Osteoblast (primary cell): ENCODE results near the gene FKBP15. TPM values are rescaled to one million over a fixed set of nuclear protein-coding genes. Genes with fewer than 3 reads are reported as not detected.

Experiments used
- DNase-seq: peaks from one replicate; pipeline ENCODE4 v3.0.0; 2011; ENCODE audit warnings: low spot score, mixed read lengths; ENCODE audit not compliant: insufficient read length; ENCODE audit errors: missing footprints
- H2AFZ ChIP-seq: 2 replicates; pipeline ENCODE4 v1.6.0; 2011; ENCODE audit warnings: mild to moderate bottlenecking, low read length
- H3K27ac ChIP-seq: 2 replicates; pipeline ENCODE4 v1.5.1; 2011; ENCODE audit warnings: mild to moderate bottlenecking, low read depth, low read length, moderate library complexity
- H3K27me3 ChIP-seq: 2 replicates; pipeline ENCODE4 v1.6.0; 2012; ENCODE audit warnings: mild to moderate bottlenecking, control low read depth, inconsistent platforms, low read length, moderate library complexity; ENCODE audit not compliant: insufficient read depth
- H3K36me3 ChIP-seq: 2 replicates; pipeline ENCODE4 v1.5.1; 2011; ENCODE audit warnings: mild to moderate bottlenecking, low read length, control low read depth, moderate library complexity; ENCODE audit not compliant: insufficient read depth
- H3K4me1 ChIP-seq: 2 replicates; pipeline ENCODE4 v1.5.1; 2011; ENCODE audit warnings: mild to moderate bottlenecking, low read length, control low read depth, moderate library complexity; ENCODE audit not compliant: insufficient read depth
- H3K4me2 ChIP-seq: 2 replicates; pipeline ENCODE4 v1.6.0; 2011; ENCODE audit warnings: mild to moderate bottlenecking, low read length; ENCODE audit not compliant: insufficient read depth
- H3K4me3 ChIP-seq: fragments of 200-600 bp; sonication (generic); 3 replicates; pipeline ENCODE4 v1.5.1; 2012; ENCODE audit warnings: mild to moderate bottlenecking, low read length, inconsistent platforms; ENCODE audit not compliant: insufficient read depth
- H3K79me2 ChIP-seq: 2 replicates; pipeline ENCODE4 v1.6.0; 2012; ENCODE audit warnings: mild to moderate bottlenecking, low read length, control low read depth, inconsistent platforms; ENCODE audit not compliant: insufficient read depth
- H3K9me3 ChIP-seq: 2 replicates; pipeline ENCODE4 v1.5.1; 2011; ENCODE audit warnings: low read depth, low read length, control low read depth
- H4K20me1 ChIP-seq: 2 replicates; pipeline ENCODE4 v1.6.0; 2012; ENCODE audit warnings: mild to moderate bottlenecking, low read length, control low read depth; ENCODE audit not compliant: insufficient read depth
- total RNA-seq: library from RNA; depleted of rRNA; stranded (reverse); fragments of >200 nt; gene quantifications from 2 replicates; pipeline ENCODE4 v1.2.3, GENCODE V29; 2012
- TF ChIP-seq, protein P1 (sequence below): IDR thresholded peaks from 2 replicates; pipeline ENCODE4 v1.5.1; 2011; ENCODE audit warnings: mild to moderate bottlenecking, low read depth, low read length, moderate library complexity; ENCODE audit errors: extremely low read depth

FKBP15 gene
- total RNA-seq, 1 donor: 31.8 TPM

DNA sequence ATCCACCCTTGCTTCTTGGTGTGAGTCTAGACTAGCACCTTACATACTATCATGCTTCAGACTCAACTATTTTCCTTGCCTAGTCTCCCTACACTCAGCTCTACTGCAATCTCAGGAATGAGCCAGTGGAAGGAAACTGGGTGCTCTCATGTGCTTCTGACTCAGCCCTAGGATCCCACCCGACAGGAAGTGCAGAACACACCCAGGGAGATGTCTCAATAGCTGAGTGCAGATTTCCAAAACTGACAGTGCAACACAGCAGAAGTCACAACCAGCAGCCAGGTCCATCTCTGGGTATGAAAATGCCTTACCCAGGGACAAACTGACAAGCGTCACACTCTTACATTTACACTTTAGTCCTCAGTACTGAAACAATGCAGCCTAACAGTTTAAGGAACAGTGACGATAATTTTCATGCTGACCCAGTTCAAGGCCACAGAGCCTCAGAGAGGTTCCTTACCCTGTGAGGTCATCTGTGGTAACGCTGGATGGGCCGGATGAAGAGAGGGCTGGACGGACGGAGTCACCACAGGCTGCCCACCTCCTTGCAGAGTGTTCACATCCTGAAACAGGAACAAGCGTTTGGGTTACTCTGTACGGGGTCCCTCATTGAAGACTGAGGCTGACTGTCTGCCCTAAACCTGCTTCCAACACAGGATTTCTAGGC is 33.0 kb downstream of the FKBP15 start:
- TF ChIP-seq, protein P1, sequence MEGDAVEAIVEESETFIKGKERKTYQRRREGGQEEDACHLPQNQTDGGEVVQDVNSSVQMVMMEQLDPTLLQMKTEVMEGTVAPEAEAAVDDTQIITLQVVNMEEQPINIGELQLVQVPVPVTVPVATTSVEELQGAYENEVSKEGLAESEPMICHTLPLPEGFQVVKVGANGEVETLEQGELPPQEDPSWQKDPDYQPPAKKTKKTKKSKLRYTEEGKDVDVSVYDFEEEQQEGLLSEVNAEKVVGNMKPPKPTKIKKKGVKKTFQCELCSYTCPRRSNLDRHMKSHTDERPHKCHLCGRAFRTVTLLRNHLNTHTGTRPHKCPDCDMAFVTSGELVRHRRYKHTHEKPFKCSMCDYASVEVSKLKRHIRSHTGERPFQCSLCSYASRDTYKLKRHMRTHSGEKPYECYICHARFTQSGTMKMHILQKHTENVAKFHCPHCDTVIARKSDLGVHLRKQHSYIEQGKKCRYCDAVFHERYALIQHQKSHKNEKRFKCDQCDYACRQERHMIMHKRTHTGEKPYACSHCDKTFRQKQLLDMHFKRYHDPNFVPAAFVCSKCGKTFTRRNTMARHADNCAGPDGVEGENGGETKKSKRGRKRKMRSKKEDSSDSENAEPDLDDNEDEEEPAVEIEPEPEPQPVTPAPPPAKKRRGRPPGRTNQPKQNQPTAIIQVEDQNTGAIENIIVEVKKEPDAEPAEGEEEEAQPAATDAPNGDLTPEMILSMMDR: no peak
- peak overlapping the region; percentile 83 for H2AFZ ChIP-seq
- peaks cover 51% of the 10 kb centered on the region for H3K36me3 ChIP-seq

DNA sequence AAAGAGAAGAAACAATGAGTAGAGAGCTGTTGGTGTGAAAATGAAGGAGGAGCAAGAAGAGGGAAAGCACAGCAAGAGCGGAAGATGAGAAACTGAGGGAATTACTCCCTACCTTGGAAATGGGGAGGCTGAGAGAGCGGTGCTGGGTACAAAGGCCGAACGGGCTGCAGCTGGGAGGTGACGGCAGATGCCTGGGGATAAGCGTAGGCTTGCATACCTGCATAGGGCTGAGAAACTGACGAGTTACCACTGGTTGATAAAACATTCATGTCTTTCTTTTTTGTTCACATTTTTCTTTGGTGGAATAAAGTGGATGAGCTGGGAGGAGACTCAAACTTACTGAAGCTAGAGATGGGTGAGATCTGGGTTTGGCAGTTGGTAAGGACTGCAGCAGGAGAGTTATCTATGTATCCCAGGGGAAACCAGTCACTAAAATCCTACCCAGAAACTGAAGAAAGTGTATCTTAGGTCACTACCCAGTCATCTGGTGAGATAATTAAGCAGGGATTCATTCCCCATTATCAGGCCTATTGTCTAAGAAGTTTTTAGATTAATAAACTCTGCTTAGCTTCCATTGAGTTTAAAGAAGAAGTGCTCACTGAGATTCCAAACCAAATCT is 34.8 kb downstream of the FKBP15 start:
- H3K36me3 ChIP-seq: peaks cover 63% of the 10 kb centered on the region
- no peaks in the 10 kb centered on the region for H3K9me3 ChIP-seq
- H3K79me2 ChIP-seq: peaks cover 26% of the 10 kb centered on the region
- no peaks in the 10 kb centered on the region for H4K20me1 ChIP-seq
- H3K4me1 ChIP-seq: peaks cover 27% of the 10 kb centered on the region
- no peak overlapping the region for H3K27ac ChIP-seq
- TF ChIP-seq, protein P1: no peak
- H2AFZ ChIP-seq: no peak overlapping the region
- H3K27me3 ChIP-seq: no peaks in the 10 kb centered on the region
- H3K4me3 ChIP-seq: no peak overlapping the region
- no peak overlapping the region for H3K4me2 ChIP-seq
- DNase-seq: peak; percentile 56

More for the DNA sequence above, 33.0 kb downstream of the FKBP15 start:
- Histone ChIP-seq H3K27ac (peak overlapping the region; percentile 95), H3K4me1 (peaks cover 27% of the 10 kb centered on the region), H3K4me3 (peak overlapping the region; percentile 66), H4K20me1 (no peaks in the 10 kb centered on the region), H3K79me2 (peaks cover 37% of the 10 kb centered on the region), H3K27me3 (no peaks in the 10 kb centered on the region), H3K4me2 (peak overlapping the region; percentile 81), H3K9me3 (no peaks in the 10 kb centered on the region)
- peak; percentile 91 for DNase-seq

DNA sequence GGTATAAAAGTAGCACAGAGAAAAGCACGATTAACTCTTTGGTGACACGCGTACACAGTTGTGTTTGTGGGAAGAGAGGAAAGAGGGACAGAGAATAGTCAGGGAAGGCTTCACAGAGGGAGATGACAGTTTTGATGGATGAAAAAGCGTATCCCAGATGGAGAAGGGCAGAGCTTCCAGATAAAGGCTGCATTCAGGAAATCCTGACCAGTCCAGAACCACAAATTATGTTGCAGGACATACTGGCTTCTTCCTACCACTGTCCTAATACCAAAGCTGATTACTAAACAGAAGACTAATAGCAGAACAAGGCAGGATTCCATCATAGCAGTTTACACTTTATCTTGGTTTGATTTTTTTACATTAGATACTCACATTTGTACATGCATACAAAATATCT is 35.8 kb downstream of the FKBP15 start:
- H3K79me2 ChIP-seq: peaks cover 16% of the 10 kb centered on the region
- H2AFZ ChIP-seq: no peak overlapping the region
- H3K27ac ChIP-seq: peak overlapping the region; percentile 21
- peaks cover 73% of the 10 kb centered on the region for H3K36me3 ChIP-seq
- H3K9me3 ChIP-seq: no peaks in the 10 kb centered on the region
- H3K4me1 ChIP-seq: peaks cover 27% of the 10 kb centered on the region
- H3K4me3 ChIP-seq: no peak overlapping the region
- TF ChIP-seq, protein P1: no peak
- DNase-seq: no peak
- H3K27me3 ChIP-seq: no peaks in the 10 kb centered on the region
- H3K4me2 ChIP-seq: no peak overlapping the region
- no peaks in the 10 kb centered on the region for H4K20me1 ChIP-seq

DNA sequence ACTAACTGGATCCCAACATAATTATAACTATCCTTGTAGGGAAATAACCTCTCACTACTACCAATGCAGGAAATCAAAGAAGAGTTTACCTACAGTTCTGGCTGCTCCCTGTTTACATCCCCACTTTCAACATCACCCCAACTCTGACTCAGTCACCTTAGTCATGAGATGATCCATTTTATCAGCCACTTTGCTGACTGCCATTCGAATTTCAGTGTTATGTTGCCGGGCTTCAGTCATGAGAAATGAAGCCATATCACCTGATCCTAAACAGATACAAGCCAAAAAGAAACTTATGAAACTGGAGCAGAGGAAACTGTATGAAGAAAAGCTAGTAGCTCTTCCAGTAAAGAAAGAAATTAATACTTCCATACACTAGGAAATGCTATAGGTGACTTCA is 36.5 kb downstream of the FKBP15 start:
- Histone ChIP-seq H3K4me2 (no peak overlapping the region), H4K20me1 (no peaks in the 10 kb centered on the region), H3K27ac (peak overlapping the region; percentile 21), H3K27me3 (no peaks in the 10 kb centered on the region), H3K4me1 (peaks cover 27% of the 10 kb centered on the region), H3K9me3 (no peaks in the 10 kb centered on the region), H3K4me3 (no peak overlapping the region), H3K36me3 (peaks cover 77% of the 10 kb centered on the region), H3K79me2 (peaks cover 11% of the 10 kb centered on the region), H2AFZ (no peak overlapping the region)
- no peak for DNase-seq
- TF ChIP-seq, protein P1: no peak
